GM18505 (cell line): Measurements from ENCODE around the gene PADI1.

ENCODE experiments used
- ATAC-seq: cut with Tn5 transposase; IDR thresholded peaks from one replicate; pipeline ENCODE4 v1.9.1; 2021; ENCODE audit not compliant: unreplicated experiment
- POLR2A ChIP-seq: IDR thresholded peaks from 4 replicates; pipeline ENCODE4 v1.6.1; 2011; ENCODE audit warnings: borderline replicate concordance; ENCODE audit not compliant: insufficient read depth, insufficient read length; ENCODE audit errors: extremely low read depth

The PADI1 gene

DNA sequence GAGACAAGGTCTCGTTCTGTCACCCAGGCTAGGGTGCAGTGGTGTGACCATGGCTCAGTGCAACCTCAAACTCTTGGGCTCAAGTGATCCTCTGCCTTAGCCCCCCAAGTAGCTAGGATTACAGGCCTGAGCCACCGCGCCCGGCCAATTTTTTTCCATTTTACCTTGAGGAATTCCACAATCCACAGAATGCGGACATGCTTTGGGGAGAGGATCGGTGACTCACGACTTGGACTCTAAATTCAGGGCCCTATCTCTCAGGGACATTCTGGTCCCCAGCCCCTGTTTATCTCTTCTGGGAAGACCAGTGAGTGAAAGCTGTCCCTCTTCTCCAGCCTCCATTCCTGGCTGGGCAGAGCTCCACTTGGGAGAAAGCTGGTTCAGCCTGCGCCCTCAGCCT, 5.2 kb downstream of the PADI1 start:
- no peak for TF ChIP-seq POLR2A
- no peak for ATAC-seq

DNA sequence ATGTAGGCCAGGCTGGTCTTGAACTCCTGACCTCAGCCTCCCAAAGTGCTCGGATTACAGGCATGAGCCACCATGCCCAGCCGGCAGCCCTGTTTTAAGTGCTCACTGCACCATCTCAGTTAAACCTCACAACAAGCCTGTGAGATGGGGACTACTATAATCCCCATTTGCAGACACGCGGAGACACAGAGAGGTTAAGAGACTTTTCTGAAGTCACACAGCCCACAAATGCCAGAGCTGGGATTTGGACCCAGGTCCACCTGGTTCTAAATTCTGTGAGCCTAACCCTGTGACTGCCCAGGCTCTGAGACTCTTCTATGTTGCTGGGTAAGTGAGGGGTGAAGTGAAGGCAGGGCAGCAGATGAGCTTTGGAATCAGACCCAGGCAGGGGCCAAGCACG, 6.4 kb downstream of the PADI1 start:
- no peak for TF ChIP-seq POLR2A
- ATAC-seq, result no peak

DNA sequence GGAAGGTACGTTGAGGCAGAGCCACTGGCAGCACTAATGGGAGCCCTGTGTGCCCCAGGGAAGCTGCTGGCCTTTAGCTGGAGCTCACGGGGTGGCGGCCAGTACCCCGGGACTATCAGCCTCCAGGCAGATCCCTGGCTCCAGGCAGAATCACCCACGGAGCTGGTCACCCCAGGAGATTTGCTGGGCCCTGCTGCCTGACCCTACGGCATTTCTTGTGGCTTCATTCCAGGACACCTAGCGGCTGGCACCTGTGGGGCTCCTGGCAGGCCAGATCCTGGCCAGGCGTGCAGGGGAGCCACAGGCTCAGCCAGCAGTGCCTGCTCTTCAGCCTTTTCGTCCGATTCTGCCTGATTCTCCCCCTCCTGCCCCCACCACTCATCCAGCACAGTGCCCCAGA, 7.1 kb downstream of the PADI1 start:
- TF ChIP-seq POLR2A, result no peak
- no peak for ATAC-seq

DNA sequence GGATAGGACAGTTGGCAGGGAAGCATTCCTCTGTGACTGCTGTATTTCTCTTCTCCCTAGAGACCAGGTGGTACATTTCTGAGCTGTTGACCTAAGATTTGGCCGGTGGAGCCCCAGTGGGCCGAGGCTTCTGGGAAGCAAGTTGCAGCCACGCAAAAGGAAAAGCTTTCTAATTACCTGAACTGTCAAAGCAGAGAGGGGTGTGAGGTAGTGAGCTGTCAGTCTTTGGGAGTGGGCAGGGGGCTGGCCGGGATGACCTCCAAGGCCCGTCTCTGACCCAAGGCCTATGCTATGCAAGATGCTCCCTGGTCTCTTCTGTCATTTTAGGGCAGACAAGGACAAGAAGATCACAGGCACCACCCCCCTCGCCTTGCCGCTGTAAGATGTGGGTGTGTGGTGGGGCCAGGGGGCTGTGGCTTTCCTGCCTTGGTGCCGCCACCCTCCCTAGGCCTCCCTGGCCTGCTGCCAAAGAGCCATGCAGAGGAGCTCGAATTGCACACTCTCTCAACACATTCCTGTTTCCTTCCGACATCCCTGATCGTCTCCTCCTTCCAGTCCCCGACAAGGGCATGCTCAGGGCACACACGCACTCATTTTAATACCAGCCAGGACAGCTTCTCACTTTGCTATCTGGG, 7.7 kb downstream of the PADI1 start:
- no peak for ATAC-seq
- no peak for TF ChIP-seq POLR2A

DNA sequence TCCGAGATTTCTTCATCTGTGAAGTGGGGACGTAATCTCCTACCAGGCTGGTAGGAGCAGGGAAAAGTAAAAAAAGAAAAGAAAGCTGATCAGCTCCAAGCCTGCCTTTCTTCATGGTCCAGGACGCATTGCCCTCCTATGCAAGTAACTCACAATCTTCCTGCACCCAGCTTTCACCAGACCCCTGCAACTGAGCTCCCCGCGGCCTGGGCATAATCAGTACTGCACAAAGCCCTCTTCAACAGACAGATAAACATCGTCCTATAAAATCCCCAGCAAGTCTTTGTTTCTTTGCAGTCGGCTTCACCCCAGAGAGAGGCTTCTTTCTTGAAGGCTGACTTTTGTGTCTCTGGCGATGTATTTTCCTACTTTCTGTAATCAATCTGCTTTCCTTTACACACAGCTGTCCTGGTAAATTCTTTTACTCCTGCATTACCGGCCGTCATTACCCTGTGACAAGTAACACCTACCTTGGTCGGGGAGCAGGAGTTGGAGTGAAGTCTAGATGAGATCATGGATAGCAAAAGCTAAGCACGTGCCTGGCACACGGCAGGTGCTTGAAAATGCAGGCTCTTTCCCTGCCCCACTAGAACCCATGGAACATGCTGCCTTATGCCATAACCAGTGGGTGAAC, 8.3 kb downstream of the PADI1 start:
- TF ChIP-seq POLR2A, result no peak
- ATAC-seq, result no peak

DNA sequence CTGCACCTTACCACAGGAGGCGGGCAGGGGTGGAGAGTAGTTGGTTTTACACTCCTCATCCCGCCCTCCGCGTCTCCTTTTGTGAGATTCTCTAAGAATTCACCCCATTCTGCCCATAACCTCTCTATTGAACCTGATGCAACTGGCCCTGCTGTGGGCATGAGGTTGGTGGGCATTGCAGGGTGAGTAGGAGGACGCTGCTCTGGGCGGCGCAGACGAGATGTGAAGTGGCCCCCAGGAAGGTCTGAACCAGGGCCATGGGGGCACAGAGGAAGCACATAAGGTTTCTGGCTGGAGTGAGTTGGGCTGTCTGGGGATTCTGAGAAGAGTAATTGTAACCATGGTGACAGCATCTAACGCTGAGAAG, 8.8 kb downstream of the PADI1 start:
- ATAC-seq, result no peak
- no peak for TF ChIP-seq POLR2A

DNA sequence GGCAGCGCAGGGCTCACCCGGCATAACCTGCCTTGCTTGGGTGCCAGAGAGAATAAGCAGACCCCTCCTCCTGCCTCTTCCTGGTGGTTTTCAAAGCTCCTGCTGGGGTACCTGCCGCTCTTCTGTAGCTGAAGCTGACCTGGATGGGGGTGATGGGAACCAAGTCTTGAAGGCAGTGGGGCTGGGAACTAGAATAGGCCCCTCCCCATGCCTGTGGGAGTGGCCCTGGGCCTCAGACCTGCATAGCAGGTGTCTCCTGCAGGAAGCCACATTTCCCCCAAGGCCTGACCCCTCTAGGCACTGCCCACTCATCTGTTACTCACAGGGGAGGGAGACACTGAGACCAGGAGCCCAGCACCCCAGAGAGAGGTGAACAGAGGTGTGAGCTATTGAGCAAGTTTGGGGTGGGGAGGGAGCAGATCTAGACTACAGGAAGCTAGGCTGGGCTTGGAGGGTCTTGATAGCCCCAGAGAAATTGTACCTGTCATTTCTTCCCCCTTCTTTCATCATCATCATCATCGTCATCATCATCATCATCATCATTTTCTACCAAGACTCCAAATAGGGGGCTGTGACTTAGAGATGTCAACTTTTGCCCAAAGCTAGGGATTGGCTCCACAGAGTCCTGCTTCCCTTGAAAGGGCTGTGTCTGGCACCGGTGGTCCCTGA, 10.1 kb downstream of the PADI1 start:
- no peak for ATAC-seq
- TF ChIP-seq POLR2A, result no peak

DNA sequence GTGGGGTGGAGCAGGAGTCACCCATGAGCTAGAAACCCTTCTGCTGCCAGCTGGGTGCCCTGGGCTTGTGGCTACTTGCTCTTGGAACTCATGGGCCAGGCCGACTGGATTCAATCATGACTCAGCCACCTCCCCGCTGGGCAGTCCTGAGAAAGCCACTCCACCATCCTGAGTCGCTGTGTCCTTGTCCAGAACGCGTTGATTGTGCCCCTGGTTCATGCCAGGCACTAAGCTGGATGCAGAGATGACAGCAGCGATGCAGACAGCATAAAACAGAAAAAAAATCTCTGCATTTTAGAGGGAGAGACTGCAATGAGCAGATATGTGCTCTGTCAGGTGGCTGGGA, 10.6 kb downstream of the PADI1 start:
- ATAC-seq, result no peak
- no peak for TF ChIP-seq POLR2A

DNA sequence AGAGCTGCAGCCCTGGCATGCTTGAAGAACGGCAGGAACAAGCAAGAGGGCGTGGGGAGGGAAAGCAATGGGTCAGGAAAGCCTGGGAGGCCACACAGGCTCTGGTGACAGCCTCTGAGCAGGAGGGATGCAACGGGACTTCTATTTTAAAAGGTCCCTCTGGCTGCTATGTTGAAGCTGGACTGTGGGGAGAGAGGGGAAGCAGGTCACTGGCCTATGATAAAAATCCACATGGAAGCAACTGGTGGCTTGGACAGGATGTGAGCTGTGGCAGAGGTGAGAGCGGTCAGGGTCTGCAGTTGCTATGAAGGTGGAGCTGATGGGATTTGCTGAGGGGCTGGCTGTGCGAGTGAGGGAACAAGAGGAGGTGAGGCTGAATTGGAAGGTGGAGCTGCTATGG, 11.2 kb downstream of the PADI1 start:
- no peak for TF ChIP-seq POLR2A
- no peak for ATAC-seq

DNA sequence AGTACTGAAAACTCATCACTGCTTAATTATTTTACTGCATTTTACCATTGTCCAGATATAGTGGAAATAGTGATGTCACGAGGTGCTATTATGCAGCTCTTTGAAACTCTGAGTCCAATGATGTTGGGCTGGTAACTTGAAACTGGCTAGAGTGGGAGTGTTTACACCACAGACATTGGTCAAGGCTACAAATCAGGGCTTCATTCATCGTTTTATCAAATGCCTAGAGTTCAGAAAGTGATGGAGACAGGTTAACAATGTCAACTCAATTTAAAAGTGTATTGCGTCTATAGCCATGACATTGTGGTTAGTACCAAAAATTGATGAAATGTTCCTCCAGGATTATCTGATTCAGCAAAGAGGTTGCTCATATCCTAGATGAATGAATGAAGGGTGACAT, 12.7 kb downstream of the PADI1 start:
- ATAC-seq, result no peak
- TF ChIP-seq POLR2A, result no peak

DNA sequence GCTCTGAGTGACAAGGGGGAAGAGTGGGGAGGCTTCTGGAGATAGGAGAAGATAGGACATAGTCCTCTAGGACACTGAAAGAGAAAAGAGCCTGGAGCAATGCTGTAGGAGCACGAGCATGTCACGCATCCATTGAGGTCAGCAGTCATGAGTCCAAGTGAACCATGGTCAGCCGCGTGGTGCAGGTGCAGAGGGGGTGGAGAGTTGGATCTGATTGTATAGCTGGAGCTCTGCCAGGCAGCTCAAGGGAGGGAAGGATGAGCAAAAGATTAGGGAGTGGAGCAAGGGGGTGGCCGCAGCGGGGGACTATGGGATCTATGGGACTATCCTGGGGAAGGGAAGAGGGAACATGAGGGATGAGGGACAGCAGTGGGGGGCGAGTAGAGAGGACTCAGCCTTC, 14.0 kb downstream of the PADI1 start:
- no peak for TF ChIP-seq POLR2A
- ATAC-seq, result no peak

DNA sequence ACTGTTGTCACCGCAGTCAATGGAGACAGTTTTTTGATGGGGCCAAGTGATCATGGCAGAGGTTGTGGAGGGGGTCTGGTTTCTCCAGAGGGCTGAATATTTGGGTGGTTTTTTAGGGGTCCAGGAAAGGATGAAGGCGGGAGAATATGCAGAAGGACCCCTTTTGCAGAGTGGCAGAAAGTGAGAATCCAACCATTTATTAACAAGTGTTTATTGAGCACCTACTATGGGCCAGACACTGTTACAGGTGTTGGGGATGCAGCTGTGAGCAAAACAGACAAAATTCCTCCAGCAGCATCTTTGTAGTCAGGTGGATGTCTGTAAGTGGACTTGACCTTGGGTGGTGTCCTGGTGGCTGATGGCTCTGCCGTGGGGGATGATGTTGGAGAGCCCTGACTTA, 15.4 kb downstream of the PADI1 start:
- no peak for ATAC-seq
- no peak for TF ChIP-seq POLR2A

DNA sequence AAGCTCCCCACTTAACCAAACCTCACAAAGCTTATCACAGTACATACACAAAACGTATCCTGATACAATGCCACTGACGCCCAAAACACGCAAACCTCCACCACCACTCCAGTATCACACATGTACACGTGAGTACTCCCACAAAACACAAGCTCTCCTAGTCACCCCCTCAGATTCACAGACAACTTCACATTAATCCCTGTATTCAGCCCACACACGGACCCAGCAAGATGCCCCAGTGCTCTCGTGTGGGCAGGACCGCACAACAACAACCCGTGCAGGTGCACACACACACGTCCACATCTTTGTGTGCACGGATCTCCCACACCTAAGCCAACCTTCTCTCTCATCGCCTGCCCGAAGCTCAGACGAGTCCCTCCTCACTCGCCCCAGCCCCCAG, 17.6 kb downstream of the PADI1 start:
- no peak for ATAC-seq
- no peak for TF ChIP-seq POLR2A

DNA sequence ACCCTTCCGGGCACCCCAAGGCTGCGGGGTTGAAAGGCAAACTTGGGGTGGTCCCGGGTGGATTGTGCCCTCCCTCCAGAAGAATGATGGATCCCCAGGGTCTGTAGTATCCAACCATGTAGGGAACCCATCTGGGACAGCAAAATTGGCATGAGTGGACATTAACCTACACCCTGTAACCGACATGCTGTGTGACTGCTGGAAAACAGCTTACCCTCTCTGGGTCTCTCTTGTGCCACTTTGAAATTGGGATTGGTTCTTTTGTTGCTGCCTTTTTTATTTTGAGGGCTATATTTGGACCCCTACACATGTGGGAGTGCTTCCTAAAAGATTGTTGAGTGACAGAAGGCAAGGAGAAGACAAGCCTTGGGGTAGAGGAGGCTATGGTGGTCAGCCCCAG, 19.5 kb downstream of the PADI1 start:
- no peak for TF ChIP-seq POLR2A
- no peak for ATAC-seq

DNA sequence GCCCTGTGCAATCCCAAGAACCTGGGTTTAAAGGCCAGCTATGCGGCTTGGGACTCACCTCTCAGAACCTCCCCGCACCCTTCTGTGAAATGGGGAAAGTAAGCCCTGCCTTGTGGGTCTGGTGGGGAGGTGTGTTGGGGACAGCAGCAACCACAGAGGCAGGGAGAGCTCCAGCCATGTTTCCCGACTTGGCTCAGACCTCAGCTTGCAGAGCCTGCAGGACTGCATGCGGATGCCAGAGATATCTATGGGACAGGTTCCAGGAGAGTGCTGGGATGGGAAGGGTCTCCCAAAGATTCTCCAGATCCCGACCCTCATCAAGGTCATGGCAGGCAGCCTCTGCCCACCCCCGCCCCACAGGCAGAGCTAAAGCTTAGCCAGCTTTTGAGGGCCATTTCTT, 20.2 kb downstream of the PADI1 start:
- no peak for ATAC-seq
- no peak for TF ChIP-seq POLR2A

DNA sequence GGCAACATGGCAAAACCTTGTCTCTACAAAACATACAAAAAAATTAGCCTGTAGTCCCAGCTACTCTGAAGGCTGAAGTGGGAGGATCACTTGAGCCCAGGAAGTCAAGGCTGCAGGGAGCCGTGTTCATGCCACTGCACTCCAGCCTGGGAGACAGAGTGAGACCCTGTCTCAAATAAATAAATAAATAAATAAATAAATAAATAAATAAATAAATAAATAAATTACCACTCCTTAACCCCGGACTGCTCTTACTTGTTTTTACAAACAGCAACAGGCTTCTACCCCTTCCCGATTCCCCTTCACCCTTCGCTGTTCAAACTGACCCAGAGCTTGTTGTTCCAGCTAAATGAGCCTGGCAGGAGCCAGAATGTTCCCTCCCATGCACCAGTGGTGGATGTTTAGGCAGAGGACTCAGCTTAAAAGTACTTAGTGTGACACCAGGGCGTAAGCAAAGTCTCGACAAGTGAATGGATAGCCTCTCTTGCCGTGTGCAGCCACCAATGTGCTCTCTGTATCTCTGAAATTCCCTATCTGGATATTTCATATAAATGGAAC, 22.5 kb downstream of the PADI1 start:
- no peak for ATAC-seq
- no peak for TF ChIP-seq POLR2A
